ENCODE results near the gene RNASE8.
"Not testable (repeated sequence)": the region's sequence is repeated elsewhere in the genome, so short reads cannot be mapped to it uniquely, and the experiment has no call there.

RNASE8 gene

GRCh38 chr14:21030531-21030930, 27.1 kb upstream of the RNASE8 start:
- no peak for DNase-seq

GRCh38 chr14:21032326-21033132, 25.1 kb upstream of the RNASE8 start:
- DNase-seq, result no peak

GRCh38 chr14:21033133-21033698, 24.4 kb upstream of the RNASE8 start:
- DNase-seq, result no peak

- DNase-seq, result no peak
These were observed 22.9 kb upstream of the RNASE8 start, which contains the start of gene RNASE13 for GRCh38 chr14:21034707-21035106. TSS of gene RNASE13 (minus strand) at chr14:21034807. CDS start at chr14:21034288, 519 bp downstream.

- no peak for DNase-seq
These were observed 20.9 kb upstream of the RNASE8 start for GRCh38 chr14:21036751-21037150.

- DNase-seq, result no peak
These were observed 20.5 kb upstream of the RNASE8 start for GRCh38 chr14:21037156-21037555.

GRCh38 chr14:21038441-21039422, 18.9 kb upstream of the RNASE8 start:
- no peak for DNase-seq

GRCh38 chr14:21039585-21040369, 17.8 kb upstream of the RNASE8 start:
- DNase-seq, result no peak

GRCh38 chr14:21040370-21040925, 17.2 kb upstream of the RNASE8 start:
- no peak for DNase-seq

- DNase-seq, result not testable (repeated sequence)
These were observed 16.7 kb upstream of the RNASE8 start for GRCh38 chr14:21040941-21041340.

GRCh38 chr14:21041676-21042433, 15.8 kb upstream of the RNASE8 start, which contains the start of gene RNASE7:
TSS of gene RNASE7 (plus strand) at chr14:21042362. CDS start at chr14:21042993, 631 bp downstream.
- no peak for DNase-seq

- no peak for DNase-seq
These were observed 14.7 kb upstream of the RNASE8 start for GRCh38 chr14:21042918-21043317.

GRCh38 chr14:21043387-21043973, 14.1 kb upstream of the RNASE8 start:
- DNase-seq, result no peak

GRCh38 chr14:21043974-21044618, 13.5 kb upstream of the RNASE8 start:
- no peak for DNase-seq

- no peak for DNase-seq
These were observed 10.2 kb upstream of the RNASE8 start for GRCh38 chr14:21047378-21047781.

- no peak for DNase-seq
These were observed 9.0 kb upstream of the RNASE8 start for GRCh38 chr14:21048638-21049037.

GRCh38 chr14:21049271-21049673, 8.3 kb upstream of the RNASE8 start:
- DNase-seq, result no peak

- no peak for DNase-seq
These were observed 7.0 kb upstream of the RNASE8 start for GRCh38 chr14:21050597-21050996.

- no peak for DNase-seq
These were observed 4.2 kb upstream of the RNASE8 start for GRCh38 chr14:21053184-21054122.

Measured in activated T-cell treated with anti-CD3 and anti-CD28 coated beads for 4 hours (primary cell).